WTC11 (cell line): Measurements from ENCODE around the gene LDB3. TPM values are rescaled to one million over a fixed set of nuclear protein-coding genes. Genes with fewer than 3 reads are reported as not detected.

Source experiments
- ATAC-seq: fragments of 200-7000 bp; cut with Tn5 transposase; 2 replicates; pipeline ENCODE4 v1.10.0; 2021; ENCODE audit warnings: mild to moderate bottlenecking, moderate library complexity
- CTCF ChIA-PET: fragments of 300-600 bp; sonication (Branson Sonifier 250); formaldehyde crosslinking; loops from one replicate; lab custom pipeline; 2021; ENCODE audit warnings: antibody characterized with exemption; lab: Charles Lee
- POLR2A ChIA-PET: fragments of 350-600 bp; sonication (Branson Sonifier 250); formaldehyde crosslinking; loops from one replicate; lab custom pipeline; 2021; ENCODE audit warnings: antibody characterized with exemption; lab: Charles Lee
- DNase-seq: peaks from one replicate; pipeline ENCODE4 v3.0.0; 2021; ENCODE audit warnings: low spot score
- H3K27ac Mint-ChIP-seq: 2 replicates; pipeline ENCODE4 v1.8.0; 2021; ENCODE audit warnings: mixed read lengths
- H3K27me3 Mint-ChIP-seq: 2 replicates; pipeline ENCODE4 v1.8.0; 2021; ENCODE audit warnings: low read depth, mild to moderate bottlenecking, moderate library complexity, mixed read lengths
- H3K36me3 Mint-ChIP-seq: 2 replicates; pipeline ENCODE4 v1.8.0; 2021; ENCODE audit warnings: mixed read lengths
- H3K4me1 Mint-ChIP-seq: 2 replicates; pipeline ENCODE4 v1.8.0; 2022; ENCODE audit warnings: mixed read lengths
- H3K4me3 Mint-ChIP-seq: 2 replicates; pipeline ENCODE4 v1.8.0; 2021; ENCODE audit warnings: mild to moderate bottlenecking, moderate library complexity, mixed read lengths
- H3K9me3 Mint-ChIP-seq: 2 replicates; pipeline ENCODE4 v1.8.0; 2021; ENCODE audit warnings: mixed read lengths
- ATF1 ChIP-seq: sonication (generic); formaldehyde crosslinking; IDR thresholded peaks from 2 replicates; pipeline ENCODE4 v1.8.1; 2023; ENCODE audit warnings: mild to moderate bottlenecking, moderate library complexity, missing genetic modification reagents
- GTF2I ChIP-seq: fragments of 250-450 bp; sonication (Bioruptor Pico); conservative IDR thresholded peaks from 2 replicates; pipeline ENCODE4 v1.4.0; 2021; ENCODE audit warnings: mild to moderate bottlenecking
- NFATC4 ChIP-seq: fragments of 250-450 bp; sonication (Bioruptor Pico); IDR thresholded peaks from 2 replicates; pipeline ENCODE4 v1.9.0; 2021; ENCODE audit warnings: mild to moderate bottlenecking
- NFYB ChIP-seq: sonication (generic); formaldehyde crosslinking; conservative IDR thresholded peaks from 2 replicates; pipeline ENCODE4 v1.8.0; 2022; ENCODE audit warnings: low read depth, missing genetic modification reagents
- OVOL2 ChIP-seq: fragments of 250-450 bp; sonication (Bioruptor Pico); IDR thresholded peaks from 2 replicates; pipeline ENCODE4 v1.9.0; 2021; ENCODE audit warnings: mild to moderate bottlenecking, borderline replicate concordance
- ZNF219 ChIP-seq: sonication (generic); formaldehyde crosslinking; IDR thresholded peaks from 2 replicates; pipeline ENCODE4 v1.8.0; 2023; ENCODE audit warnings: missing genetic modification reagents, mild to moderate bottlenecking, borderline replicate concordance
- ZNF232 ChIP-seq: sonication (generic); formaldehyde crosslinking; IDR thresholded peaks from 2 replicates; pipeline ENCODE4 v1.8.0; 2022; ENCODE audit warnings: mild to moderate bottlenecking, missing genetic modification reagents
- ZNF281 ChIP-seq: sonication (generic); formaldehyde crosslinking; IDR thresholded peaks from 2 replicates; pipeline ENCODE4 v1.8.0; 2023; ENCODE audit warnings: mild to moderate bottlenecking, missing genetic modification reagents
- ZNF532 ChIP-seq: fragments of 250-450 bp; sonication (Bioruptor Pico); IDR thresholded peaks from 2 replicates; pipeline ENCODE4 v1.9.0; 2021; ENCODE audit warnings: mild to moderate bottlenecking, borderline replicate concordance
- total RNA-seq: library from RNA; stranded (reverse); gene quantifications from 3 replicates; pipeline ENCODE4 v1.2.3, GENCODE V29; 2021
- TF ChIP-seq, protein P1 (sequence below): sonication (generic); formaldehyde crosslinking; IDR thresholded peaks from 2 replicates; pipeline ENCODE4 v1.8.1; 2023; ENCODE audit warnings: mild to moderate bottlenecking, missing genetic modification reagents, moderate library complexity
- TF ChIP-seq, protein P2 (sequence below): sonication (generic); formaldehyde crosslinking; IDR thresholded peaks from 2 replicates; pipeline ENCODE4 v1.8.1; 2023; ENCODE audit warnings: mild to moderate bottlenecking, missing genetic modification reagents
- TF ChIP-seq, protein P3 (sequence below): sonication (generic); formaldehyde crosslinking; IDR thresholded peaks from 2 replicates; pipeline ENCODE4 v1.8.0; 2022; ENCODE audit warnings: mild to moderate bottlenecking, missing genetic modification reagents
- TF ChIP-seq, protein P4 (sequence below): fragments of 250-450 bp; sonication (Bioruptor Pico); IDR thresholded peaks from 2 replicates; pipeline ENCODE4 v1.9.0; 2021; ENCODE audit warnings: mild to moderate bottlenecking
- TF ChIP-seq, protein P5 (sequence below): sonication (generic); formaldehyde crosslinking; IDR thresholded peaks from 2 replicates; pipeline ENCODE4 v1.8.0; 2023; ENCODE audit warnings: missing genetic modification reagents
- TF ChIP-seq, protein P6 (sequence below): fragments of 250-450 bp; sonication (Bioruptor Pico); IDR thresholded peaks from 2 replicates; pipeline ENCODE4 v1.8.0; 2021; ENCODE audit warnings: mild to moderate bottlenecking
- TF ChIP-seq, protein P7 (sequence below): fragments of 250-450 bp; sonication (Bioruptor Pico); conservative IDR thresholded peaks from 2 replicates; pipeline ENCODE4 v1.9.0; 2021; ENCODE audit warnings: mild to moderate bottlenecking

LDB3 gene
- total RNA-seq, 1 experiment from 2014 or later, result 0.42 TPM

GRCh38 chr10:86752311-86752710 lies 84.0 kb downstream of the LDB3 start (continued):
- no peak for TF ChIP-seq ZNF532
- no peak for TF ChIP-seq GTF2I (CRISPR knock-in tag)
- TF ChIP-seq, protein P1, sequence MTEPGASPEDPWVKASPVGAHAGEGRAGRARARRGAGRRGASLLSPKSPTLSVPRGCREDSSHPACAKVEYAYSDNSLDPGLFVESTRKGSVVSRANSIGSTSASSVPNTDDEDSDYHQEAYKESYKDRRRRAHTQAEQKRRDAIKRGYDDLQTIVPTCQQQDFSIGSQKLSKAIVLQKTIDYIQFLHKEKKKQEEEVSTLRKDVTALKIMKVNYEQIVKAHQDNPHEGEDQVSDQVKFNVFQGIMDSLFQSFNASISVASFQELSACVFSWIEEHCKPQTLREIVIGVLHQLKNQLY (CRISPR knock-in tag), result no peak
- no peak for TF ChIP-seq ZNF281 (CRISPR knock-in tag)
- no peak for TF ChIP-seq ATF1 (CRISPR knock-in tag)

DNA sequence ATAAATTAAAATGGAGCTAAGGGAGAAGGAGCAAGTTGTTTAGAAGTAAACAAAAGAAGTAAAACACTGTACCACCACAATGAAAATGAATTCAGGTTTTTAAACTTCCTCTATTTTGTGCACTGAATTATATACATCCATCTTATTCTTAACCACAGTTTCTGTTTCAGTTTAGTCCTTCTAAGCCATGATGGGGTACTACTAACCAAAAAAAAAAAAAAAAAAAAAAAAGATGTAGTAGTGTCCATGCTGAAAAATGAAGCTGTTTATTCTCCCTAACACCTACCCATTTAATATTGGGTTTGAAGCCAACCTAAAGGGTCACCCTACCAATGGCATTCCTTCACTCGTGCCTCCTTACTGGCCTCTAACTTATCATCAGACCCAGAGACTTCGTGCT lies 84.7 kb downstream of the LDB3 start:
- H3K4me1 Mint-ChIP-seq, result peaks cover 37% of the 10 kb centered on the region
- H3K4me3 Mint-ChIP-seq, result no peak overlapping the region; the same call in 1 of the 2 replicates
- ChIA-PET POLR2A (interaction anchor here (0.8 to 1.7 kb wide), 3 partner anchors 20 to 41 kb away, joined by 3 to 5 read pairs (median 3); no protein-coding TSS in a partner anchor), CTCF (interaction anchor here (1.0 to 1.9 kb wide), 3 partner anchors 9 to 59 kb away, joined by 3 to 6 read pairs (median 3); no protein-coding TSS in a partner anchor)
- no peak for DNase-seq
- H3K27me3 Mint-ChIP-seq, result no peaks in the 10 kb centered on the region
- H3K9me3 Mint-ChIP-seq, result no peaks in the 10 kb centered on the region
- no peak for ATAC-seq
- H3K36me3 Mint-ChIP-seq, result peaks cover 6% of the 10 kb centered on the region
- peak overlapping the region; percentile 79 for H3K27ac Mint-ChIP-seq
- TF ChIP-seq, protein P2, sequence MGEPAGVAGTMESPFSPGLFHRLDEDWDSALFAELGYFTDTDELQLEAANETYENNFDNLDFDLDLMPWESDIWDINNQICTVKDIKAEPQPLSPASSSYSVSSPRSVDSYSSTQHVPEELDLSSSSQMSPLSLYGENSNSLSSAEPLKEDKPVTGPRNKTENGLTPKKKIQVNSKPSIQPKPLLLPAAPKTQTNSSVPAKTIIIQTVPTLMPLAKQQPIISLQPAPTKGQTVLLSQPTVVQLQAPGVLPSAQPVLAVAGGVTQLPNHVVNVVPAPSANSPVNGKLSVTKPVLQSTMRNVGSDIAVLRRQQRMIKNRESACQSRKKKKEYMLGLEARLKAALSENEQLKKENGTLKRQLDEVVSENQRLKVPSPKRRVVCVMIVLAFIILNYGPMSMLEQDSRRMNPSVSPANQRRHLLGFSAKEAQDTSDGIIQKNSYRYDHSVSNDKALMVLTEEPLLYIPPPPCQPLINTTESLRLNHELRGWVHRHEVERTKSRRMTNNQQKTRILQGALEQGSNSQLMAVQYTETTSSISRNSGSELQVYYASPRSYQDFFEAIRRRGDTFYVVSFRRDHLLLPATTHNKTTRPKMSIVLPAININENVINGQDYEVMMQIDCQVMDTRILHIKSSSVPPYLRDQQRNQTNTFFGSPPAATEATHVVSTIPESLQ (CRISPR knock-in tag), result no peak
- TF ChIP-seq, protein P3, sequence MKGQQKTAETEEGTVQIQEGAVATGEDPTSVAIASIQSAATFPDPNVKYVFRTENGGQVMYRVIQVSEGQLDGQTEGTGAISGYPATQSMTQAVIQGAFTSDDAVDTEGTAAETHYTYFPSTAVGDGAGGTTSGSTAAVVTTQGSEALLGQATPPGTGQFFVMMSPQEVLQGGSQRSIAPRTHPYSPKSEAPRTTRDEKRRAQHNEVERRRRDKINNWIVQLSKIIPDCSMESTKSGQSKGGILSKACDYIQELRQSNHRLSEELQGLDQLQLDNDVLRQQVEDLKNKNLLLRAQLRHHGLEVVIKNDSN, result no peak
- TF ChIP-seq, protein P4, sequence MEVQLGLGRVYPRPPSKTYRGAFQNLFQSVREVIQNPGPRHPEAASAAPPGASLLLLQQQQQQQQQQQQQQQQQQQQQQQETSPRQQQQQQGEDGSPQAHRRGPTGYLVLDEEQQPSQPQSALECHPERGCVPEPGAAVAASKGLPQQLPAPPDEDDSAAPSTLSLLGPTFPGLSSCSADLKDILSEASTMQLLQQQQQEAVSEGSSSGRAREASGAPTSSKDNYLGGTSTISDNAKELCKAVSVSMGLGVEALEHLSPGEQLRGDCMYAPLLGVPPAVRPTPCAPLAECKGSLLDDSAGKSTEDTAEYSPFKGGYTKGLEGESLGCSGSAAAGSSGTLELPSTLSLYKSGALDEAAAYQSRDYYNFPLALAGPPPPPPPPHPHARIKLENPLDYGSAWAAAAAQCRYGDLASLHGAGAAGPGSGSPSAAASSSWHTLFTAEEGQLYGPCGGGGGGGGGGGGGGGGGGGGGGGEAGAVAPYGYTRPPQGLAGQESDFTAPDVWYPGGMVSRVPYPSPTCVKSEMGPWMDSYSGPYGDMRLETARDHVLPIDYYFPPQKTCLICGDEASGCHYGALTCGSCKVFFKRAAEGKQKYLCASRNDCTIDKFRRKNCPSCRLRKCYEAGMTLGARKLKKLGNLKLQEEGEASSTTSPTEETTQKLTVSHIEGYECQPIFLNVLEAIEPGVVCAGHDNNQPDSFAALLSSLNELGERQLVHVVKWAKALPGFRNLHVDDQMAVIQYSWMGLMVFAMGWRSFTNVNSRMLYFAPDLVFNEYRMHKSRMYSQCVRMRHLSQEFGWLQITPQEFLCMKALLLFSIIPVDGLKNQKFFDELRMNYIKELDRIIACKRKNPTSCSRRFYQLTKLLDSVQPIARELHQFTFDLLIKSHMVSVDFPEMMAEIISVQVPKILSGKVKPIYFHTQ, result no peak
- TF ChIP-seq, protein P5, sequence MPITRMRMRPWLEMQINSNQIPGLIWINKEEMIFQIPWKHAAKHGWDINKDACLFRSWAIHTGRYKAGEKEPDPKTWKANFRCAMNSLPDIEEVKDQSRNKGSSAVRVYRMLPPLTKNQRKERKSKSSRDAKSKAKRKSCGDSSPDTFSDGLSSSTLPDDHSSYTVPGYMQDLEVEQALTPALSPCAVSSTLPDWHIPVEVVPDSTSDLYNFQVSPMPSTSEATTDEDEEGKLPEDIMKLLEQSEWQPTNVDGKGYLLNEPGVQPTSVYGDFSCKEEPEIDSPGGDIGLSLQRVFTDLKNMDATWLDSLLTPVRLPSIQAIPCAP (CRISPR knock-in tag), result no peak
- TF ChIP-seq, protein P6, sequence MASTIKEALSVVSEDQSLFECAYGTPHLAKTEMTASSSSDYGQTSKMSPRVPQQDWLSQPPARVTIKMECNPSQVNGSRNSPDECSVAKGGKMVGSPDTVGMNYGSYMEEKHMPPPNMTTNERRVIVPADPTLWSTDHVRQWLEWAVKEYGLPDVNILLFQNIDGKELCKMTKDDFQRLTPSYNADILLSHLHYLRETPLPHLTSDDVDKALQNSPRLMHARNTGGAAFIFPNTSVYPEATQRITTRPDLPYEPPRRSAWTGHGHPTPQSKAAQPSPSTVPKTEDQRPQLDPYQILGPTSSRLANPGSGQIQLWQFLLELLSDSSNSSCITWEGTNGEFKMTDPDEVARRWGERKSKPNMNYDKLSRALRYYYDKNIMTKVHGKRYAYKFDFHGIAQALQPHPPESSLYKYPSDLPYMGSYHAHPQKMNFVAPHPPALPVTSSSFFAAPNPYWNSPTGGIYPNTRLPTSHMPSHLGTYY (CRISPR knock-in tag), result no peak
- no peak for TF ChIP-seq NFATC4 (CRISPR knock-in tag)
- no peak for TF ChIP-seq ZNF232 (CRISPR knock-in tag)
- TF ChIP-seq ZNF219 (CRISPR knock-in tag), result no peak
- TF ChIP-seq, protein P7, sequence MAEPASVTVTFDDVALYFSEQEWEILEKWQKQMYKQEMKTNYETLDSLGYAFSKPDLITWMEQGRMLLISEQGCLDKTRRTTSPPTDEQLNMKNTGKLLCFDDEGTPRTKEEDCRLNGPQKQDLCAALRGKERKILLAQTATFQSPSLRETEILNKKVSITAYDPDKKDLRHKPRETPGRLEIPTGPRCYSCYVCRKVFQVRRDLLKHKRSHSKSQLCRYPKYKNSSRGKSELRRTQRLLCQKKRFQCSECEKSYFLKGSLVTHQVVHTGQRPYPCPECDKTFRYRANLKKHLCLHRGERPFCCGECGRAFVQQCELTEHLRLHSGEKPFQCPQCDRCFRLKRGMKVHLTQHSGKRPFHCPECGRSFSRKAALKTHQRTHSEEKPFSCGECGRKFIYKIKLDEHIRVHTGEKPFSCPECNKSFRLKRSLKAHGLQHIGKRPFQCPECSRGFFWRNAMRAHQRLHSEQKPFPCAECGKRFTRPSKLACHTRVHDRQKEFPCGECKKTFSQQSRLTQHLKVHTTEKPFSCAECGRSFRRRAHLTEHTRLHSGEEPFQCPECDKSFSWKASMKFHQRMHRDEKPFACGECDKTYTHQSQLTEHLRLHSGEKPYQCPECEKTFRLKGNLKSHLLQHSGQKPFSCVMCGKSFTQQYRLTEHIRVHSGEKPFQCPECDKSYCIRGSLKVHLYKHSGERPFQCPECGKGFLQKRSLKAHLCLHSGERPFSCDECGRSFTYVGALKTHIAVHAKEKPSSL, result no peak
- no peak for TF ChIP-seq OVOL2 (CRISPR knock-in tag)
- no peak for TF ChIP-seq NFYB (CRISPR knock-in tag)
